ENCODE measurements around the gene TBK1.

GRCh38 chr12:64522807-64523206 is 70.9 kb downstream of the TBK1 start:
- TF ChIP-seq MAFK (IDR thresholded peaks at IDR 0.05; ENCODE audit: low read depth, low read length): peak; percentile 32
- no peak for TF ChIP-seq CTCF (conservative IDR thresholded peaks at IDR 0.05; ENCODE audit: low read depth, low read length)
- no peak for TF ChIP-seq CEBPB (IDR thresholded peaks at IDR 0.05; ENCODE audit: low read depth, low read length)

Measured in IMR-90 (cell line).